CD14-positive monocyte (primary cell): ENCODE data around the gene HIGD1C. TPM values are rescaled to one million over a fixed set of nuclear protein-coding genes. Genes with fewer than 3 reads are reported as not detected.
A peak's percentile ranks its signal among the peaks of the same experiment; 100 is the strongest.

Experiments used
- DNase-seq, 3 donors: peaks; one replicate each; pipeline ENCODE4 v3.0.0-alpha.2; 2011 to 2022
- H2AFZ ChIP-seq: 2 replicates; pipeline ENCODE4 v1.6.0; 2012; ENCODE audit warnings: mild to moderate bottlenecking, low read depth, low read length, inconsistent platforms; ENCODE audit not compliant: insufficient read depth, poor library complexity, severe bottlenecking
- H3K27ac ChIP-seq, 2 donors: 1 replicate in 1 of 2; 2 replicates in 1 of 2; pipeline ENCODE4 v1.5.1; 2012 to 2013; ENCODE audit warnings: low read length in 2 of 2, control low read depth in 1 of 2, inconsistent platforms in 1 of 2, low read depth in 1 of 2, mild to moderate bottlenecking in 1 of 2
- H3K27me3 ChIP-seq, 2 donors: one replicate each; pipeline versions ENCODE4 v1.6.0 to v1.6.1; 2011 to 2013; ENCODE audit warnings: low read length in 2 of 2; ENCODE audit not compliant: control insufficient read depth in 2 of 2, insufficient read depth in 2 of 2
- H3K36me3 ChIP-seq, 2 donors: replicated peaks in 1 of 2; 1 replicate in 1 of 2; 2 replicates in 1 of 2; pipeline versions ENCODE4 v1.5.1 to v1.6.1; 2012 to 2013; ENCODE audit warnings: low read length in 2 of 2, control low read depth in 1 of 2, inconsistent platforms in 1 of 2, mild to moderate bottlenecking in 1 of 2; ENCODE audit not compliant: insufficient read depth in 2 of 2, control insufficient read depth in 1 of 2
- H3K4me1 ChIP-seq, 2 donors: 1 replicate in 1 of 2; 2 replicates in 1 of 2; pipeline versions ENCODE4 v1.5.1 to v1.6.1; 2012 to 2013; ENCODE audit warnings: low read length in 2 of 2, control low read depth in 1 of 2, inconsistent platforms in 1 of 2, mild to moderate bottlenecking in 1 of 2, moderate library complexity in 1 of 2; ENCODE audit not compliant: insufficient read depth in 2 of 2, control insufficient read depth in 1 of 2
- H3K4me2 ChIP-seq: replicated peaks from 2 replicates; pipeline ENCODE3; 2012; ENCODE audit warnings: low read length, moderate library complexity, mild to moderate bottlenecking; ENCODE audit not compliant: poor library complexity, severe bottlenecking; ENCODE audit errors: extremely low read depth
- H3K4me3 ChIP-seq, 3 experiments: fragments of 200-600 bp in 1 of 3; sonication (generic) in 1 of 3; replicated peaks in 1 of 3; 1 replicate in 2 of 3; 2 replicates in 1 of 3; pipeline ENCODE4 v1.5.1; 2011 to 2013; ENCODE audit warnings: low read length in 3 of 3, mild to moderate bottlenecking in 3 of 3, control low read depth in 2 of 3, low read depth in 2 of 3, inconsistent platforms in 1 of 3, moderate library complexity in 1 of 3
- H3K79me2 ChIP-seq: 2 replicates; pipeline ENCODE4 v1.6.0; 2012; ENCODE audit warnings: mild to moderate bottlenecking, control low read depth, inconsistent platforms, low read length, moderate library complexity; ENCODE audit not compliant: insufficient read depth
- H3K9ac ChIP-seq: 2 replicates; pipeline ENCODE4 v1.6.0; 2017; ENCODE audit warnings: low read length, mild to moderate bottlenecking; ENCODE audit not compliant: insufficient read depth, poor library complexity, severe bottlenecking
- H3K9me3 ChIP-seq, 2 donors: replicated peaks in 1 of 2; 1 replicate in 1 of 2; 2 replicates in 1 of 2; pipeline versions ENCODE4 v1.5.1 to v1.6.1; 2012 to 2013; ENCODE audit warnings: low read length in 2 of 2, control low read depth in 1 of 2; ENCODE audit not compliant: control insufficient read depth in 1 of 2, insufficient read depth in 1 of 2
- H4K20me1 ChIP-seq: 2 replicates; pipeline ENCODE4 v1.6.0; 2012; ENCODE audit warnings: mild to moderate bottlenecking, low read length, control low read depth, moderate library complexity; ENCODE audit not compliant: insufficient read depth
- H3K27ac Mint-ChIP-seq, 7 donors: one replicate each; pipeline ENCODE4 v1.8.0; 2020; ENCODE audit warnings: mild to moderate bottlenecking in 7 of 7, mixed read lengths in 7 of 7, moderate library complexity in 6 of 7, inconsistent platforms in 2 of 7
- H3K27me3 Mint-ChIP-seq, 3 donors: one replicate each; pipeline ENCODE4 v1.8.0; 2021 to 2022; ENCODE audit warnings: low read depth in 3 of 3, mild to moderate bottlenecking in 3 of 3, mixed read lengths in 3 of 3, moderate library complexity in 3 of 3, inconsistent platforms in 1 of 3
- H3K36me3 Mint-ChIP-seq, 2 donors: one replicate each; pipeline ENCODE4 v1.8.0; 2020; ENCODE audit warnings: mixed read lengths in 2 of 2, inconsistent platforms in 1 of 2, mild to moderate bottlenecking in 1 of 2
- H3K4me1 Mint-ChIP-seq: one replicate; pipeline ENCODE4 v1.8.0; 2020; ENCODE audit warnings: mild to moderate bottlenecking, mixed read lengths
- H3K4me3 Mint-ChIP-seq, 2 donors: one replicate each; pipeline ENCODE4 v1.8.0; 2020; ENCODE audit warnings: mild to moderate bottlenecking in 2 of 2, mixed read lengths in 2 of 2, moderate library complexity in 1 of 2
- H3K9me3 Mint-ChIP-seq, 7 donors: one replicate each; pipeline ENCODE4 v1.8.0; 2020 to 2022; ENCODE audit warnings: mixed read lengths in 7 of 7, mild to moderate bottlenecking in 6 of 7, moderate library complexity in 6 of 7, inconsistent platforms in 2 of 7
- CTCF ChIP-seq: fragments of 200-600 bp; IDR thresholded peaks from one replicate; pipeline ENCODE4 v1.8.0; 2022; ENCODE audit warnings: antibody characterized with exemption, mild to moderate bottlenecking
- WGBS: methylation state at CpG from one replicate; pipeline ENCODE4 v1.1.5; 2013; ENCODE audit warnings: missing lambda C conversion rate; ENCODE audit not compliant: insufficient coverage; 5-methylcytosine and 5-hydroxymethylcytosine counted together
- intact Hi-C, 2 donors: fragments of 100-400 bp; cut with micrococcal nuclease; formaldehyde crosslinking; loops; one replicate each; pipeline versions ENCODE4 v1.15.0 to v1.15.1; 2023
- polyA plus RNA-seq, 3 donors: library from polyadenylated mRNA; depleted of rRNA in 1 of 3; unstranded in 2 of 3; stranded (reverse) in 1 of 3; fragments of 300-500 nt in 2 of 3; fragments of >200 nt in 1 of 3; fragmentation: Illumina TruSeq in 2 of 3; gene quantifications; 1 replicate in 2 of 3; 2 replicates in 1 of 3; pipeline ENCODE4 v1.2.3, GENCODE V29; 2012 to 2021

HIGD1C gene
- polyA plus RNA-seq, 3 donors, result not detected

- no peak overlapping the region for H3K4me3 ChIP-seq
- Mint-ChIP-seq H3K9me3 (no peaks in the 10 kb centered on the region), H3K4me1 (no peaks in the 10 kb centered on the region), H3K27me3 (no peaks in the 10 kb centered on the region), H3K27ac (no peak overlapping the region), H3K4me3 (no peak overlapping the region), H3K36me3 (peaks cover 33 to 54% of the 10 kb centered on the region in 2 donors)
- no peak overlapping the region for H3K4me2 ChIP-seq
- peaks cover 39 to 80% of the 10 kb centered on the region in 2 donors for H3K36me3 ChIP-seq
- H2AFZ ChIP-seq, result no peak overlapping the region
- no peaks in the 10 kb centered on the region for H3K9me3 ChIP-seq
- H3K4me1 ChIP-seq, result no peaks in the 10 kb centered on the region
- H3K9ac ChIP-seq, result no peak overlapping the region
- TF ChIP-seq CTCF, result no peak
- DNase-seq, result peak in 1 of 3 donors; percentile 23
- no peaks in the 10 kb centered on the region for H3K27me3 ChIP-seq
- H3K27ac ChIP-seq, result peak overlapping the region in 1 of 2 donors; percentile 19
- intact Hi-C loops, result no loop called here
- H3K79me2 ChIP-seq, result no peaks in the 10 kb centered on the region
- no peaks in the 10 kb centered on the region for H4K20me1 ChIP-seq
Measured at GRCh38 chr12:50985322-50985721, 33.0 kb downstream of the HIGD1C start.

- H3K27me3 Mint-ChIP-seq, result peaks cover 0 to 3% (median 0%) of the 10 kb centered on the region in 3 donors
- peak in 2 of 3 donors; percentile 6 to 18 for DNase-seq
- H3K36me3 ChIP-seq, result peaks cover 47 to 83% of the 10 kb centered on the region in 2 donors
- H3K27ac Mint-ChIP-seq, result peak overlapping the region in 2 of 7 donors; percentile 50 to 73
- no peaks in the 10 kb centered on the region for H3K79me2 ChIP-seq
- no peaks in the 10 kb centered on the region for H3K27me3 ChIP-seq
- H3K4me2 ChIP-seq, result no peak overlapping the region
- no peak overlapping the region for H3K4me3 Mint-ChIP-seq
- H3K4me1 Mint-ChIP-seq, result no peaks in the 10 kb centered on the region
- H3K9me3 Mint-ChIP-seq, result no peaks in the 10 kb centered on the region
- H3K4me1 ChIP-seq, result no peaks in the 10 kb centered on the region
- no peak overlapping the region for H3K4me3 ChIP-seq
- no peak overlapping the region for H2AFZ ChIP-seq
- H3K27ac ChIP-seq, result peak overlapping the region in 1 of 2 donors; percentile 8
- intact Hi-C loops, result no loop called here
- H3K9ac ChIP-seq, result no peak overlapping the region
- H4K20me1 ChIP-seq, result no peaks in the 10 kb centered on the region
- peak; percentile 31 for TF ChIP-seq CTCF
- H3K36me3 Mint-ChIP-seq, result peaks cover 40 to 61% of the 10 kb centered on the region in 2 donors
- WGBS, result no CpG with 5 or more reads among the region's 8 CpGs
- no peaks in the 10 kb centered on the region for H3K9me3 ChIP-seq
Measured at GRCh38 chr12:50986966-50987737, 34.8 kb downstream of the HIGD1C start.
